Renal cortex interstitium (tissue), 15 donors: ENCODE results near the gene UBL4A. TPM values are rescaled to one million over a fixed set of nuclear protein-coding genes. Genes with fewer than 3 reads are reported as not detected.

Experiments used
- DNase-seq, 11 donors: peaks; one replicate each; pipeline ENCODE4 v3.0.0-alpha.2; 2013; ENCODE audit warnings: low read depth in 9 of 11, low spot score in 4 of 11; ENCODE audit errors: extremely low read depth in 1 of 11
- long read RNA-seq, 16 experiments: transcript quantifications; one replicate each; lab custom pipeline, GENCODE V29; 2026
- polyA plus RNA-seq, 3 donors: library from polyadenylated mRNA; unstranded; fragments of 120-200 nt; gene quantifications; one replicate each; pipeline ENCODE4 v1.2.1, GENCODE V29; 2013; ENCODE audit not compliant: insufficient read length in 3 of 3

Gene UBL4A
- 10 to 100 TPM; 23.9 to 32.2 (median 25.9) TPM for polyA plus RNA-seq
- long read RNA-seq, donor 1, transcript UBL4A-202 (4 exons, 2,382 nt) = major isoform, 9 of 9 reads
- long read RNA-seq, donor 1, partial matches to known transcripts = 0 of 9 reads
- long read RNA-seq, donor 1, other reads (novel, unspliced or antisense) = 0 of 9 reads
- long read RNA-seq, donor 2, transcript UBL4A-202 (4 exons, 2,382 nt) = major isoform, 10 of 12 reads
- long read RNA-seq, donor 2, partial matches to known transcripts = 0 of 12 reads
- long read RNA-seq, donor 2, other reads (novel, unspliced or antisense) = 0 of 12 reads
- long read RNA-seq, donor 3, transcript UBL4A-202 (4 exons, 2,382 nt) = major isoform, 19 of 19 reads
- long read RNA-seq, donor 3, partial matches to known transcripts = 0 of 19 reads
- long read RNA-seq, donor 3, other reads (novel, unspliced or antisense) = 0 of 19 reads
- long read RNA-seq, donor 4, transcript UBL4A-202 (4 exons, 2,382 nt) = major isoform, 15 of 17 reads
- long read RNA-seq, donor 4, partial matches to known transcripts = 0 of 17 reads
- long read RNA-seq, donor 4, other reads (novel, unspliced or antisense) = 0 of 17 reads
- long read RNA-seq, donor 5, transcript UBL4A-202 (4 exons, 2,382 nt) = major isoform, 19 of 20 reads
- long read RNA-seq, donor 5, partial matches to known transcripts = 0 of 20 reads
- long read RNA-seq, donor 5, other reads (novel, unspliced or antisense) = 0 of 20 reads
- long read RNA-seq, donor 6, transcript UBL4A-202 (4 exons, 2,382 nt) = major isoform, 11 of 13 reads
- long read RNA-seq, donor 6, partial matches to known transcripts = 0 of 13 reads
- long read RNA-seq, donor 6, other reads (novel, unspliced or antisense) = 0 of 13 reads
- long read RNA-seq, donor 7, transcript UBL4A-202 (4 exons, 2,382 nt) = major isoform, 18 of 18 reads
- long read RNA-seq, donor 7, partial matches to known transcripts = 0 of 18 reads
- long read RNA-seq, donor 7, other reads (novel, unspliced or antisense) = 0 of 18 reads
- long read RNA-seq, donor 8, transcript UBL4A-202 (4 exons, 2,382 nt) = major isoform, 17 of 19 reads
- long read RNA-seq, donor 8, partial matches to known transcripts = 0 of 19 reads
- long read RNA-seq, donor 8, other reads (novel, unspliced or antisense) = 0 of 19 reads
- long read RNA-seq, donor 9, transcript UBL4A-202 (4 exons, 2,382 nt) = major isoform, 14 of 15 reads
- long read RNA-seq, donor 9, partial matches to known transcripts = 0 of 15 reads
- long read RNA-seq, donor 9, other reads (novel, unspliced or antisense) = 0 of 15 reads
- long read RNA-seq, donor 10, transcript UBL4A-202 (4 exons, 2,382 nt) = major isoform, 9 of 9 reads
- long read RNA-seq, donor 10, partial matches to known transcripts = 0 of 9 reads
- long read RNA-seq, donor 10, other reads (novel, unspliced or antisense) = 0 of 9 reads
- long read RNA-seq, donor 11, transcript UBL4A-202 (4 exons, 2,382 nt) = major isoform, 12 of 12 reads
- long read RNA-seq, donor 11, partial matches to known transcripts = 0 of 12 reads
- long read RNA-seq, donor 11, other reads (novel, unspliced or antisense) = 0 of 12 reads
- long read RNA-seq, donor 12, transcript UBL4A-202 (4 exons, 2,382 nt) = major isoform, 7 of 8 reads
- long read RNA-seq, donor 12, partial matches to known transcripts = 0 of 8 reads
- long read RNA-seq, donor 12, other reads (novel, unspliced or antisense) = 0 of 8 reads
- long read RNA-seq, donor 13, transcript UBL4A-202 (4 exons, 2,382 nt) = major isoform, 24 of 25 reads
- long read RNA-seq, donor 13, partial matches to known transcripts = 0 of 25 reads
- long read RNA-seq, donor 13, other reads (novel, unspliced or antisense) = 0 of 25 reads
- long read RNA-seq, donor 14, transcript UBL4A-202 (4 exons, 2,382 nt) = major isoform, 13 of 14 reads
- long read RNA-seq, donor 14, partial matches to known transcripts = 0 of 14 reads
- long read RNA-seq, donor 14, other reads (novel, unspliced or antisense) = 0 of 14 reads
- long read RNA-seq, donor 15, transcript UBL4A-202 (4 exons, 2,382 nt) = major isoform, 10 of 12 reads
- long read RNA-seq, donor 15, partial matches to known transcripts = 0 of 12 reads
- long read RNA-seq, donor 15, other reads (novel, unspliced or antisense) = 0 of 12 reads
- long read RNA-seq, donor 16, transcript UBL4A-202 (4 exons, 2,382 nt) = major isoform, 29 of 30 reads
- long read RNA-seq, donor 16, partial matches to known transcripts = 0 of 30 reads
- long read RNA-seq, donor 16, other reads (novel, unspliced or antisense) = 0 of 30 reads

DNA sequence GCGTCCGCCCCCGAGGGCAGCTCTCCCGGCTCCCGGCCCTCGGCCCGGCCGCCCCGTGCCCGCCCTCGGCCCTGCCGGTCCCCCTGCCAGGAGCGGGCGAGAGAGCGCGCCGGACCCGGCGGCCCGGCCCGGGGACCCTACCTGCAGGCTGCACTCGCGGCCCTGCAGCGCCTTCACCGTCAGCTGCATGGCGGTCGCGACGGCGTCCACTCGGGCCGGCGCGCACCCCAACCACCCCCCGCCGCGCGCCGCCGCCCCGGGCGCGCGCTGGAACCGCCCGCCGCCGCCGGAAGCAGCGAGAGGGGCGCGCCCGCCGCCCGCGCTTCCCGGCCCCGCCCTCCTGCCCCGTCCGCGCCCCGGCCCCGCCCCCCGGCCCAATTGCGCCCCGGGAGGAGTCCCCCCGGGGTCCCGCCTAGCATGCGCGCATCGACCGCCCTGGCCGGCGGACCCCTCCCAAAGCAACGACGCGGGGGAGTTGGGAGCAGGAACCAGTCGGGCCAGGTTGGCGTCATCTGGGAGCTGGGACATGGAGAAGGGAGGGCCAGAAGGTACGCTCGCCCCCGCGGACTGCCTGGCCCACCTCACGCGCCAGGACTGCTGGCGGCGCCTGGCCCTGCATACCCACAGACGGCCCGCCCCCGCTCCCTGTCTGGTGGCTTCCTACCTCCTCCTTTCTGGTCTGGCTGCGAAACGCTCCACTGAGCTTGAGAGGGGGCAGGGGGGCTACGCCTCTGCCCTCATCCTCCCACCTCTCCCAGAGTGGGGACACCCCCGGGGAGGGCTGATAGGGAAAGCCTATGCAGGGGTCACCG lies at the start of gene UBL4A:
Gene UBL4A, minus strand, starts transcription at position 220 of the 812 bp plus-strand sequence. Its CDS starts 31 bp downstream, at position 189.
- peak in 9 of 11 donors; percentile 33 to 70 (median 56) for DNase-seq

DNA sequence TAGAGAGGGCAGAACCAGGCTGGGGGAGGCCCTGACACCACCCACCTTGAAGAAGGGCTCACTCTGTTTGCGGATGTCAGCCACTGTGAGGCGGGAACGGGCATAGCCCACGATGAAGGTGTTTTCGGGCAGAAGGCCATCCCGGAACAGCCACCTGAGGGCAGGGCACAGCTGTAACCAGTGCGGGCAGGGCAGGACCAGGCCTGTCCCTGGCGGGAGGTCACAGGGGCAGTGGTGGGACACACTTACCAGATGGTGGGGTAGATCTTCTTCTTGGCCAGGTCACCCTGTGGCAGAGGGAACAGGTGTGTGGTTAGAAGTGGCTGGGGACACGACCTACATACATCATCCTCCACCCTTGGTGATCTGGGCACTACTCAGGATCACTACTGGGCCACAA lies 49.5 kb upstream of the UBL4A start:
- DNase-seq = no peak

DNA sequence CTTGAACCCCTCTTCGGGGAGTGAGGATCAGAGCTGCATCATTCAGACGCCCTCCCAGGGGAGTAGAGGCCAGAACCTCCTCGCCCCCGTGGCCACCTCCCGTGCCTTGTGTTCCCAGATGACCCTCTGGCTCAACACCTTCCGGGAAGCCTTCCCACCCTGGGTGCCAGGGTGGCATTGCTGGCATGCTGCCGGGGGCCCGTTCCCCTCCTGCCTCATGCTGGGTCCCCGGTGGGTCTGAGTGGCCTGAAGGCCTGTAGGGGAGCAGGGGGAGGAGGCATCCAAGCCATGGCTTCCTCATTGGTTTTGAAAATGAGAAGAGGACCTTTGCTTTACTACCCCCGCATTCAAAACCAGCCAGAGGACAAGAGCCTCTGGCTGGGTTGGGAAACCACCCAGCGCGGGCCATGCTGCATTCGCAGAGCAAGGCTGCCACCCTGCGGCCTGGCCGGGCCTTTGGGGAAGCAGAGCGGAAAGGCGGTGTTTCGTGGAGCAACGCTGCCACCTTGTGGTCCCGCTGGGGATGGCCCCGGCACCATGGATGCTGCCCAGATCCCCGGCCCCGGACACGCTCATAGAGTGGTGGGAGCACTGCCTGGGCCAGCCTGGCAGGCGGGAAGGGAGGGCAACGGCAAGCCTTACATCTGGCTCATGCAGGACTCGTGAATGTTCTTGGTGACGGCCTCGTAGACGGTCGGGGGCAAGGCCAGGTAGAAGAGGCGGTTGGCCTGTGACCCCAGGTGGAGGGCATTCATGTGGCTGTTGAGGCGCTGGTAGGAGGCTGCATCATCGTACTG lies 48.3 kb upstream of the UBL4A start:
- peak in 9 of 11 donors; percentile 44 to 72 (median 61) for DNase-seq

GRCh38 chrX:154532690-154533089 lies 46.3 kb upstream of the UBL4A start:
- DNase-seq = no peak

DNA sequence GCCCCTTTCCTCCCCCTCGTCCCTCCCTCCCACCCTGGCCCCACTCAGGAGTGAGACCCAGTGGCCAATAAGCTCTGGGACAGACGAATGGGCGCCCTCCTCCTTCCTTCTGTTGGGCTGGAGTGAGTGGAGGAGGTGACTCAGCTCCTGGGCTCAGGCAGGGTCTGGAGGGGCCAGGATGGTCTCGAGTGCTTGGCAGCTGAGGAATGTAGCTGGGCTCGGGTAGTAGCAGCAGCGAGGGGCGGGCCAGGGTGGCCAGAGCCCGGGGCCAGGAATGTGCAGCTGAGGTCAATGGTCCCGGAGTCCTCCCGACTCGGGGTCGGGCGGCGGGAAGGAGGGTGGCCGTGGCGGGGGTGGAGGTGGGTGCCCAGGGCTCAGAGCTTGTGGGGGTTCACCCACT lies 45.2 kb upstream of the UBL4A start:
- DNase-seq = no peak

DNA sequence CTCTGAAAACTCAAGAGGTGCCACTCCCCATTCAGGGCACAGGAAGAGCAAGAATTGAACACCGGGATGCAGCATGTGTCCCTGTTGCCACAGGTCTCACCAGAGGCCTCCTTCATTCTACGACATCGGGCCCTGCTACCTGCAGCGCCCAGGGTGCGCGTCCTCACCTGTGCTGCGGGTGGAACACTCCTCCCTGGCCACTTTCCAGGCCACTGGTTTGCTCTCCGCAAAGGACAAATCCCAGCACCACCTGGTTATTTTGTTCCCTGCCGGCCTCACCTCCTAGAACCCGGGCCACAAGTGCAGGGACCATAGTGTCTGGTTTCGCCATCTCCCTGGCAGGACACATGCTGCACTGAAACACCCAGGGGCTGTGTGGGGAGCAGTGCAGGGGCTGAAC lies 43.9 kb upstream of the UBL4A start:
- DNase-seq = no peak

GRCh38 chrX:154529206-154529612 lies 42.8 kb upstream of the UBL4A start:
- DNase-seq = no peak

GRCh38 chrX:154526901-154527675 lies 40.7 kb upstream of the UBL4A start:
- DNase-seq = peak in 10 of 11 donors; percentile 41 to 78 (median 62)

DNA sequence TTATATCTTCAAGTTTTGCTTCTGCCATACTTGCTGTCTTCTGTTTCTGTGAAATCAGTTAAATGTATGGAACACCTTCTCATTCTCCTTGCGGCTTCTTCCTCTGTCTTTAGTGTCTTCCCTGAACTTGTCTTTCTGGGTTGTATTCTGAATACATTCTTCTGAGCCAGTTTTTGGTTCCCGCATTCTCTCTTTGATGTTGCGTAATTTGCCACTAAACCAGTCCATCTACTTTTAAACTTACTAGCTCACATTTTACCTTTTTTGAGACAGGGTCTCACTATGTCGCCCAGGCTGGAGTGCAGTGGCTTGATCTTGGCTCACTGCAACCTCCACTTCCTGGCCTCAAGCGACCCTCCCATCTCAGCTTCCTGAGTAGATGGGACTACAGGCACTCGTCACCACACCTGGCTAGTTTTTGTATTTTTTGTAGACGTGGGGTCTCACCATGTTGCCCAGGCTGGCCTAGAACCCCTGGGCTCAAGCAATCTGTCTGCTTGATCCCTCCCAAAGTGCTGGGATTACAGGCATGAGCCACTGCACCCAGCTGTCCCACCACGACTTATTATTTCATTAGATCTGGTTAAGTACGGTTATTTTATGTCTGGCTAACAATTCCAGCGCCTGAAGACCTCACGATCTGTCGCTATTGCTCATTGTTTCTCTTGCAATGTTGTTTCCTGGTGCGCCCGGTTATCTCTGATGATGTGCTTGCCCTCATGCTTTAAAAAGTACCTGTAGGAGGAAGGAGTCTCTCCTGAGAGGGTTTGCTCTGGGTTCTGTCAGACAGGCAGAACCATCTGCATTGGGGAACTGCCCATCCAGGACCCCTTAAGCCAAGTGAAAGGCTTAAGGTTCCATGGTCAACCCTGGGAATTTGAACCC lies 39.4 kb upstream of the UBL4A start:
- DNase-seq = no peak

DNA sequence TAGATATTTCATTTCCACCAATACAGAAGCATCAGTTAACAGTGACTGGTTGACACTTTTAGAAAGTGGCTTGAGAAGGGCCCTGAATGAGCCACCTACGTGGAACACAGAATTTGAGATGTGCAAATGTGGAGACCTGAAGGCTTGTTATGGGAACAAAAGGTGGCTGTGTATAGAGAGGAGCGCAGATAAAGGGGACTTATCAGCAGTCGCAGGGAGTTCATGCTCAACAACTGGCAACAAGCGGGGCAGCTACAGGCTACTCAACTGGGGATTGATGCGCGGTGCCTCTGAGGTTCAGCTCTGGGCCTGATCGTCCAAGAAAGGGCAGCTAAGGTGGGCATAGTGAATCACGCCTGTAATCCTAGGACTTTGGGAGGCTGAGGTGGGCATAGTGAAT lies 33.0 kb upstream of the UBL4A start:
- DNase-seq = no peak

DNA sequence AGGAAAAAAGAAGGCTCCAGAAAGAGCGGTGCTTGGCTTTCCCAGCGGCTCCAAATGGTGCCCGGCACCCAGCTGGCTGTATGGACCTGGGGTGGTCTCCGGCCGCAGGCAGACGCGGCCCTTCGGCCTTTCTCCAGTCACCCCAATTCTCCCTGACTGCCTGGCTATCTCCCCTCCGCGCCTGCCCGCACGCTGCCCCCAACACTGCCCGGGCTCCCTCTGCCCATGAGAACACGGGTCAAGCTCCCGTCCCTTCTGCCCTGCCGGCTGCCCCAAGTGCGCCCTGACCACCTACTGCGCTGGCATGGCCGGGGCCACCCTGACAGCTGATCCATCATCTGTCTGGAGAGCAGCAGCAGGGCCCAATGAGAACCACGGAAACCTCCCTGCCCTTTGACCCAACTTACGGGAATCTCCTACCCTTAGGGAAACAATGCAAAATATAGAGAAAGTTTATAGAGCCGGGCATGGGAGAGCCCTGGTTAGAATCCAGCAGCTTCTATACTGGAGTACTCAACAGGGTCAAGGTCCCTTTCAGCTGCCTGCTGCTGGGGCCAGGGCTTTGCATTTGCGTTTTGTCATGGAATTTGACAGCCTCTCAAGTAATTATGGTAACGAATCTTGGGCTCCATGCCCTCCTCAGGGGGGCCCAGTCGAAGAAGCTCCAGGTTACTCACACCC lies 30.8 kb upstream of the UBL4A start:
- DNase-seq = peak in 1 of 11 donors; percentile 12

GRCh38 chrX:154516656-154517100 lies 30.3 kb upstream of the UBL4A start:
- DNase-seq = peak in 10 of 11 donors; percentile 41 to 75 (median 50)

DNA sequence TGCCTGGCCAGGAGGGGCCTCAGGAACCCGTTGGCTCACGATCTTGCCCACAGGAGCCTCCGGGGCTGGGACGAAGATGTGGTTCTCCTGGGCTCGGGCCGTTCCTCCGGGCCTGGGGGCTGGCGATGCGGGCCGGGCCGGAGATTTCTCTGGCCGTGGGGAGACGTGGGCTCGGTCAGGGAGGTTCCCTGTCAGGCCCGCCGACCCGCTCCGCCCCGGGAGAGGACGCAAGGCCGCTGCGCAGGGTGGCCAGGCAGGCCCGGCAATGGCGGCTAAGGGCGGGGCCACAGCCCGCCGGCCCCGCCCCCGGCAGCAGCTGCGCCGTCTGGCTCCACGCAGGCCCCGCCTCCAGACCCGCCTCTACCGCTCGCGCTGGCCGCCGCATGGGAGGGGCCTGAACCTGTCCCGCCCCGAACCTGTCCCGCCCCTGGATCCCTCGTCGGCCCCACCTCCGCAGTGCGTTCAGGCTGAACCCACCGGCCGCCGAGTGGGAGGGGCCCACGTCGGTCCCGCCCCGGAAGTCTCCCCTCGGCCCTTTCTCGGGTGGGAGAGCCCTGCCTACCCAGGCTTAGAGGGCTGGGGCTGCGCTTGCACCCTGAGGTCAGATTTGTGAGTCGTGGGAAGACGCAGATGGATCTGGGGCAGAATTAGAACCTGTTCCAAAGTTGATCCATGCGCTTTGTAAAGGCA lies 29.7 kb upstream of the UBL4A start, which contains the start of gene FAM3A:
Gene FAM3A, minus strand, starts transcription at position 267 of the 690 bp plus-strand sequence. CDS start 460 bp downstream, outside the sequence.
- peak in 10 of 11 donors; percentile 57 to 85 (median 80) for DNase-seq
